ENCODE data around the gene KLHL17. TPM values are rescaled to one million over a fixed set of nuclear protein-coding genes. Genes with fewer than 3 reads are reported as not detected.
A peak's percentile ranks its signal among the peaks of the same experiment; 100 is the strongest.

Gene KLHL17
- total RNA-seq, 1 donor from 2014 or later: 15.1 TPM

GRCh38 chr1:954927-955326 lies 5.5 kb upstream of the KLHL17 start:
- POLR2A ChIA-PET: no interaction called here
- intact Hi-C loops (cut with micrococcal nuclease): no loop called here

GRCh38 chr1:955474-955873 lies 4.9 kb upstream of the KLHL17 start:
- TF ChIP-seq CTCF (IDR thresholded peaks at IDR 0.05): no peak
- ChIA-PET CTCF (no interaction called here), POLR2A (interaction anchor here (1.5 kb wide), 1 partner anchor 15 kb away, joined by 5 read pairs; no protein-coding TSS in a partner anchor)
- H3K4me1 Mint-ChIP-seq: peaks cover 24% of the 10 kb centered on the region
- H3K9me3 Mint-ChIP-seq: no peaks in the 10 kb centered on the region
- H3K36me3 Mint-ChIP-seq (ENCODE audit: low read depth): peaks cover 73% of the 10 kb centered on the region
- H3K27ac Mint-ChIP-seq: no peak overlapping the region
- ATAC-seq (ENCODE audit: low read depth) (no peak), DNase-seq (no peak)
- intact Hi-C loops (cut with micrococcal nuclease): no loop called here
- no peak overlapping the region for H3K4me3 Mint-ChIP-seq
- H3K27me3 Mint-ChIP-seq: no peaks in the 10 kb centered on the region

More at GRCh38 chr1:954927-955326, 5.5 kb upstream of the KLHL17 start:
- H3K4me3 Mint-ChIP-seq: no peak overlapping the region
- DNase-seq (no peak), ATAC-seq (ENCODE audit: low read depth) (no peak)
- H3K4me1 Mint-ChIP-seq: peaks cover 22% of the 10 kb centered on the region
- no peak overlapping the region for H3K27ac Mint-ChIP-seq
- TF ChIP-seq CTCF (IDR thresholded peaks at IDR 0.05): no peak
- no peaks in the 10 kb centered on the region for H3K27me3 Mint-ChIP-seq
- H3K36me3 Mint-ChIP-seq (ENCODE audit: low read depth): peaks cover 79% of the 10 kb centered on the region
- H3K9me3 Mint-ChIP-seq: no peaks in the 10 kb centered on the region
- CTCF ChIA-PET: no interaction called here

DNA sequence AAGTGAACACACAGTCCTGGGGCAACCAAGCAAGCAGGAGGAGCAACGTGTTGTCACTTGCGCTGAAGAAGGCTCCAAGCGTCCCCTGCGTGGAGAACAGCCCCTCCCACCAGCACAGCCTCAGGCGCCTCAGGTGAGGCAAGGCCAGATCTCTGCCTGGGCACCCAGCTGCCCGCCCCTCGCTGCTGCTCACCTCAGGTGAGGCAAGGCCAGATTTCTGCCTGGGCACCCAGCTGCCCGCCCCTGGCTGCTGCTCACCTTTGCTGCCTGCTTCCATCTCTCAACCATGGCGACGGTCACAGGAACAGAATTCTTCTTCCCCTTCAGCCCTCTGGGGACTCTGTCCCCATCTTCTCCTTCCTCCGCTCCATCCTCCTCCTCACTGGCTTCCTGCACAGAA lies 3.7 kb upstream of the KLHL17 start:
- Mint-ChIP-seq H3K4me1 (peaks cover 26% of the 10 kb centered on the region), H3K36me3 (ENCODE audit: low read depth) (peaks cover 62% of the 10 kb centered on the region), H3K4me3 (no peak overlapping the region), H3K9me3 (no peaks in the 10 kb centered on the region), H3K27me3 (no peaks in the 10 kb centered on the region), H3K27ac (no peak overlapping the region)
- ATAC-seq (ENCODE audit: low read depth): no peak
- ChIA-PET CTCF (interaction anchor here (0.8 kb wide), 1 partner anchor 19 kb away, joined by 3 read pairs; no protein-coding TSS in a partner anchor), POLR2A (interaction anchor here (1.5 kb wide), 1 partner anchor 16 kb away, joined by 5 read pairs; no protein-coding TSS in a partner anchor)
- no peak for TF ChIP-seq CTCF (IDR thresholded peaks at IDR 0.05)
- DNase-seq: no peak
- intact Hi-C loops (cut with micrococcal nuclease): no loop called here

GRCh38 chr1:958823-959730 lies 1.3 kb upstream of the KLHL17 start, which contains the start of gene NOC2L:
Gene NOC2L, minus strand, starts transcription at chr1:959256. Its CDS starts 16 bp downstream, at chr1:959240.
- peak within 1 kb of the TSS; percentile 56 for H3K27ac Mint-ChIP-seq
- ATAC-seq (ENCODE audit: low read depth) (peak; percentile 90), DNase-seq (peak; percentile 95)
- TF ChIP-seq CTCF (IDR thresholded peaks at IDR 0.05): no peak
- H3K4me1 Mint-ChIP-seq: peaks cover 28% of the 10 kb centered on the region
- peak within 1 kb of the TSS; percentile 89 for H3K4me3 Mint-ChIP-seq
- H3K27me3 Mint-ChIP-seq: no peaks in the 10 kb centered on the region
- no peaks in the 10 kb centered on the region for H3K9me3 Mint-ChIP-seq
- ChIA-PET CTCF (interaction anchor here (1.0 kb wide), 1 partner anchor 18 kb away, joined by 3 read pairs; no protein-coding TSS in a partner anchor), POLR2A (interaction anchor here (0.9 to 1.5 kb wide), 3 partner anchors 16 to 950 kb away, joined by 3 to 9 read pairs (median 6); no protein-coding TSS in a partner anchor)
- peaks cover 41% of the 10 kb centered on the region for H3K36me3 Mint-ChIP-seq (ENCODE audit: low read depth)
- intact Hi-C loops (cut with micrococcal nuclease): loop anchor here (1.0 kb wide), 4 partner anchors 8 to 416 kb away; partner anchors contain the start of genes AURKAIP1, C1orf159 and PUSL1
